Astrocyte (in vitro differentiated cells and primary cell): ENCODE results near the gene LMAN1L. TPM values are rescaled to one million over a fixed set of nuclear protein-coding genes. Genes with fewer than 3 reads are reported as not detected.

Source experiments
- DNase-seq: peaks from one replicate; pipeline ENCODE4 v3.0.0-alpha.2; 2010; ENCODE audit warnings: low read depth
- FAIRE-seq: peaks from 2 replicates; lab custom pipeline; 2011; peaks lifted over from hg19 to GRCh38; lab: Jason Lieb, UNC
- H2AFZ ChIP-seq: 2 replicates; pipeline ENCODE4 v1.6.0; 2012; ENCODE audit warnings: low read depth, low read length, inconsistent platforms
- H3K27ac ChIP-seq: 2 replicates; pipeline ENCODE4 v1.5.1; 2011; ENCODE audit warnings: low read depth, low read length, inconsistent platforms
- H3K27me3 ChIP-seq: 2 replicates; pipeline ENCODE4 v1.6.0; 2011; ENCODE audit warnings: low read length, inconsistent platforms; ENCODE audit not compliant: insufficient read depth
- H3K36me3 ChIP-seq: 2 replicates; pipeline ENCODE4 v1.5.1; 2011; ENCODE audit warnings: low read length, inconsistent platforms; ENCODE audit not compliant: insufficient read depth
- H3K4me1 ChIP-seq: 2 replicates; pipeline ENCODE4 v1.5.1; 2011; ENCODE audit warnings: low read length, inconsistent platforms; ENCODE audit not compliant: insufficient read depth
- H3K4me2 ChIP-seq: 2 replicates; pipeline ENCODE4 v1.6.0; 2012; ENCODE audit warnings: low read length, inconsistent platforms
- H3K4me3 ChIP-seq: 2 replicates; pipeline ENCODE4 v1.5.1; 2011; ENCODE audit warnings: low read depth, mild to moderate bottlenecking, low read length, inconsistent platforms; ENCODE audit not compliant: insufficient read depth
- H3K79me2 ChIP-seq: 2 replicates; pipeline ENCODE4 v1.6.0; 2012; ENCODE audit warnings: mild to moderate bottlenecking, low read length, inconsistent platforms; ENCODE audit not compliant: insufficient read depth
- H3K9ac ChIP-seq: 2 replicates; pipeline ENCODE4 v1.6.0; 2012; ENCODE audit warnings: mild to moderate bottlenecking, low read length, inconsistent platforms
- H3K9me3 ChIP-seq: 2 replicates; pipeline ENCODE4 v1.5.1; 2012; ENCODE audit warnings: low read depth, mild to moderate bottlenecking, low read length, inconsistent platforms; ENCODE audit not compliant: insufficient read depth
- H4K20me1 ChIP-seq: 2 replicates; pipeline ENCODE4 v1.6.0; 2012; ENCODE audit warnings: low read length, inconsistent platforms; ENCODE audit not compliant: insufficient read depth
- H3K27ac Mint-ChIP-seq: one replicate; pipeline ENCODE4 v1.8.0; 2021; ENCODE audit warnings: mild to moderate bottlenecking, mixed read lengths; ENCODE audit not compliant: unreplicated experiment
- H3K27me3 Mint-ChIP-seq: one replicate; pipeline ENCODE4 v1.8.0; 2021; ENCODE audit warnings: low read depth, mixed read lengths; ENCODE audit not compliant: unreplicated experiment
- H3K36me3 Mint-ChIP-seq: one replicate; pipeline ENCODE4 v1.8.0; 2021; ENCODE audit warnings: low read depth, mixed read lengths; ENCODE audit not compliant: unreplicated experiment
- H3K4me1 Mint-ChIP-seq: one replicate; pipeline ENCODE4 v1.8.0; 2021; ENCODE audit warnings: low read depth, mixed read lengths; ENCODE audit not compliant: unreplicated experiment
- H3K4me3 Mint-ChIP-seq: one replicate; pipeline ENCODE4 v1.8.0; 2021; ENCODE audit warnings: mild to moderate bottlenecking, moderate library complexity, mixed read lengths; ENCODE audit not compliant: unreplicated experiment
- H3K9me3 Mint-ChIP-seq: one replicate; pipeline ENCODE4 v1.8.0; 2021; ENCODE audit warnings: mild to moderate bottlenecking, mixed read lengths; ENCODE audit not compliant: unreplicated experiment
- EZH2 ChIP-seq: IDR thresholded peaks from 2 replicates; pipeline ENCODE4 v1.6.1; 2012; ENCODE audit warnings: mild to moderate bottlenecking, low read length, inconsistent platforms; ENCODE audit not compliant: insufficient read depth
- total RNA-seq: library from RNA; stranded (reverse); gene quantifications from 2 replicates; pipeline ENCODE4 v1.2.1, GENCODE V29; 2021
- TF ChIP-seq, protein P1 (sequence below): IDR thresholded peaks from 2 replicates; pipeline ENCODE4 v1.5.1; 2011; ENCODE audit warnings: low read depth, mild to moderate bottlenecking, inconsistent platforms, low read length, moderate library complexity; ENCODE audit not compliant: insufficient read depth

The LMAN1L gene
- total RNA-seq, 1 donor from 2014 or later, result 0.32 TPM

DNA sequence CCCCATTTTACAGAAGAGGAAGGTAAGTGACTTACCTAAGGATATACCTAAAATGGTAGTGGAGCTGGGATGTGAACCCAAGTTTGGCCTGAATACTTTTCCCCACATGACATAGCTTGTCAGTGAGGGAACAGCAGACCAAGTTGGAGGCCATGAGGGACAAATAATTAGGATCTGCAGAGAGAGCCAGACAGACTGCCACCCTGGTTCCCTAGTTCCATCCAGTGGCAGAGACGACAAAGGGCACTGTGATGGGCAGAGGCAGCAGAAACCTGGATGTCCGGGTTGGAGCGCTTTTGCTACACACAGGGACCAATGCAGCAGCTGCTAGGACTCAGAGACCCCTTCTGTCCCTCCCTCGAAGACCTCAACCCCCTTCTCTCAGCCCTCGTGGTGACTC, 15.0 kb downstream of the LMAN1L start:
- TF ChIP-seq, protein P1, sequence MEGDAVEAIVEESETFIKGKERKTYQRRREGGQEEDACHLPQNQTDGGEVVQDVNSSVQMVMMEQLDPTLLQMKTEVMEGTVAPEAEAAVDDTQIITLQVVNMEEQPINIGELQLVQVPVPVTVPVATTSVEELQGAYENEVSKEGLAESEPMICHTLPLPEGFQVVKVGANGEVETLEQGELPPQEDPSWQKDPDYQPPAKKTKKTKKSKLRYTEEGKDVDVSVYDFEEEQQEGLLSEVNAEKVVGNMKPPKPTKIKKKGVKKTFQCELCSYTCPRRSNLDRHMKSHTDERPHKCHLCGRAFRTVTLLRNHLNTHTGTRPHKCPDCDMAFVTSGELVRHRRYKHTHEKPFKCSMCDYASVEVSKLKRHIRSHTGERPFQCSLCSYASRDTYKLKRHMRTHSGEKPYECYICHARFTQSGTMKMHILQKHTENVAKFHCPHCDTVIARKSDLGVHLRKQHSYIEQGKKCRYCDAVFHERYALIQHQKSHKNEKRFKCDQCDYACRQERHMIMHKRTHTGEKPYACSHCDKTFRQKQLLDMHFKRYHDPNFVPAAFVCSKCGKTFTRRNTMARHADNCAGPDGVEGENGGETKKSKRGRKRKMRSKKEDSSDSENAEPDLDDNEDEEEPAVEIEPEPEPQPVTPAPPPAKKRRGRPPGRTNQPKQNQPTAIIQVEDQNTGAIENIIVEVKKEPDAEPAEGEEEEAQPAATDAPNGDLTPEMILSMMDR, result no peak
- no peak for TF ChIP-seq EZH2
- DNase-seq (no peak), FAIRE-seq (no peak)
- Histone ChIP-seq H3K4me1 (no peaks in the 10 kb centered on the region), H3K36me3 (no peaks in the 10 kb centered on the region), H3K4me2 (no peak overlapping the region), H3K9ac (no peak overlapping the region), H2AFZ (no peak overlapping the region), H3K4me3 (no peak overlapping the region), H4K20me1 (peaks cover 5% of the 10 kb centered on the region), H3K27me3 (peaks cover 29% of the 10 kb centered on the region), H3K27ac (no peak overlapping the region), H3K79me2 (no peaks in the 10 kb centered on the region), H3K9me3 (no peaks in the 10 kb centered on the region)
- no peaks in the 10 kb centered on the region for H3K4me1 Mint-ChIP-seq
- no peaks in the 10 kb centered on the region for H3K36me3 Mint-ChIP-seq
- H3K27me3 Mint-ChIP-seq, result peaks cover 67% of the 10 kb centered on the region
- no peak overlapping the region for H3K27ac Mint-ChIP-seq
- no peak overlapping the region for H3K4me3 Mint-ChIP-seq
- H3K9me3 Mint-ChIP-seq, result no peaks in the 10 kb centered on the region

GRCh38 chr15:74828835-74829234, 16.2 kb downstream of the LMAN1L start:
- H3K4me2 ChIP-seq, result no peak overlapping the region
- peaks cover 67% of the 10 kb centered on the region for H3K27me3 Mint-ChIP-seq
- H3K27ac Mint-ChIP-seq, result no peak overlapping the region
- no peaks in the 10 kb centered on the region for H3K36me3 ChIP-seq
- no peak overlapping the region for H2AFZ ChIP-seq
- H3K27ac ChIP-seq, result no peak overlapping the region
- H3K9ac ChIP-seq, result no peak overlapping the region
- no peaks in the 10 kb centered on the region for H3K9me3 ChIP-seq
- H3K79me2 ChIP-seq, result no peaks in the 10 kb centered on the region
- H3K9me3 Mint-ChIP-seq, result no peaks in the 10 kb centered on the region
- H3K36me3 Mint-ChIP-seq, result peaks cover 3% of the 10 kb centered on the region
- H3K4me1 Mint-ChIP-seq, result no peaks in the 10 kb centered on the region
- no peak overlapping the region for H3K4me3 ChIP-seq
- no peak for TF ChIP-seq EZH2
- TF ChIP-seq, protein P1, result no peak
- no peaks in the 10 kb centered on the region for H3K4me1 ChIP-seq
- H3K27me3 ChIP-seq, result peaks cover 29% of the 10 kb centered on the region
- DNase-seq (no peak), FAIRE-seq (no peak)
- H3K4me3 Mint-ChIP-seq, result no peak overlapping the region
- H4K20me1 ChIP-seq, result peaks cover 5% of the 10 kb centered on the region

GRCh38 chr15:74829486-74829885, 16.9 kb downstream of the LMAN1L start:
- no peaks in the 10 kb centered on the region for H3K9me3 ChIP-seq
- peaks cover 1% of the 10 kb centered on the region for H3K4me1 Mint-ChIP-seq
- no peak for FAIRE-seq
- no peak overlapping the region for H3K27ac Mint-ChIP-seq
- no peak for DNase-seq
- H3K36me3 Mint-ChIP-seq, result peaks cover 3% of the 10 kb centered on the region
- TF ChIP-seq EZH2, result no peak
- TF ChIP-seq, protein P1, result no peak
- H4K20me1 ChIP-seq, result peaks cover 5% of the 10 kb centered on the region
- no peak overlapping the region for H3K4me3 Mint-ChIP-seq
- H3K4me2 ChIP-seq, result no peak overlapping the region
- H3K27me3 ChIP-seq, result peaks cover 29% of the 10 kb centered on the region
- H3K79me2 ChIP-seq, result no peaks in the 10 kb centered on the region
- no peaks in the 10 kb centered on the region for H3K4me1 ChIP-seq
- H3K4me3 ChIP-seq, result no peak overlapping the region
- peaks cover 61% of the 10 kb centered on the region for H3K27me3 Mint-ChIP-seq
- no peaks in the 10 kb centered on the region for H3K36me3 ChIP-seq
- no peak overlapping the region for H2AFZ ChIP-seq
- H3K9ac ChIP-seq, result no peak overlapping the region
- H3K27ac ChIP-seq, result no peak overlapping the region
- no peaks in the 10 kb centered on the region for H3K9me3 Mint-ChIP-seq
